OCI-LY3 (cell line): ENCODE results near the gene BTBD18.

Experiments
- H2AFZ ChIP-seq: fragments of 200-600, 300-600 bp; shearing (Covaris generic); 2 replicates; pipeline ENCODE4 v1.6.0; 2014; ENCODE audit warnings: antibody characterized with exemption, low read depth, low read length
- H3K27ac ChIP-seq: fragments of 200-600, 300-600 bp; sonication (generic); 2 replicates; pipeline ENCODE4 v1.5.1; 2014; ENCODE audit warnings: mild to moderate bottlenecking, low read length, moderate library complexity, mixed read lengths
- H3K27me3 ChIP-seq: fragments of 200-600, 300-600 bp; sonication (generic); 2 replicates; pipeline ENCODE4 v1.6.1; 2014; ENCODE audit warnings: low read depth, low read length, mixed read lengths
- H3K36me3 ChIP-seq: fragments of 200-600, 300-600 bp; sonication (generic); replicated peaks from 2 replicates; pipeline ENCODE3; 2014; ENCODE audit warnings: low read depth, low read length, mixed read lengths
- H3K4me1 ChIP-seq: fragments of 300-600, 200-600 bp; sonication (generic); 2 replicates; pipeline ENCODE4 v1.6.1; 2014; ENCODE audit warnings: low read length, mixed read lengths
- H3K4me2 ChIP-seq: fragments of 200-600, 300-600 bp; sonication (generic); 2 replicates; pipeline ENCODE4 v1.6.1; 2014; ENCODE audit warnings: low read length, mixed read lengths
- H3K4me3 ChIP-seq: fragments of 300-600, 200-600 bp; sonication (generic); 2 replicates; pipeline ENCODE4 v1.5.1; 2014; ENCODE audit warnings: antibody characterized with exemption, mild to moderate bottlenecking, low read length, moderate library complexity
- H3K79me2 ChIP-seq: fragments of 300-600, 200-600 bp; shearing (Covaris generic); 2 replicates; pipeline ENCODE4 v1.6.1; 2014; ENCODE audit warnings: mild to moderate bottlenecking, low read length, mixed read lengths
- H3K9ac ChIP-seq: fragments of 300-600, 200-600 bp; shearing (Covaris generic); 2 replicates; pipeline ENCODE4 v1.6.0; 2014; ENCODE audit warnings: mild to moderate bottlenecking, low read length, moderate library complexity
- H3K9me3 ChIP-seq: fragments of 200-600, 300-600 bp; shearing (Covaris generic); 2 replicates; pipeline ENCODE4 v1.6.1; 2014; ENCODE audit warnings: low read length, mixed read lengths; ENCODE audit not compliant: insufficient read depth
- H4K20me1 ChIP-seq: fragments of 200-600, 300-600 bp; sonication (generic); 2 replicates; pipeline ENCODE4 v1.6.1; 2016; ENCODE audit warnings: low read length, mixed read lengths; ENCODE audit not compliant: insufficient read depth
- EZH2phosphoT487 ChIP-seq: fragments of 200-600 bp; shearing (Covaris generic); IDR thresholded peaks from 2 replicates; pipeline ENCODE4 v1.6.1; 2018; ENCODE audit warnings: antibody characterized with exemption, mixed run types, low read depth
- TF ChIP-seq, protein P1 (sequence below): fragments of 200-600, 300-600 bp; sonication (generic); IDR thresholded peaks from 2 replicates; pipeline ENCODE4 v1.5.1; 2014; ENCODE audit warnings: antibody characterized with exemption, low read length, low read depth

Gene BTBD18

DNA sequence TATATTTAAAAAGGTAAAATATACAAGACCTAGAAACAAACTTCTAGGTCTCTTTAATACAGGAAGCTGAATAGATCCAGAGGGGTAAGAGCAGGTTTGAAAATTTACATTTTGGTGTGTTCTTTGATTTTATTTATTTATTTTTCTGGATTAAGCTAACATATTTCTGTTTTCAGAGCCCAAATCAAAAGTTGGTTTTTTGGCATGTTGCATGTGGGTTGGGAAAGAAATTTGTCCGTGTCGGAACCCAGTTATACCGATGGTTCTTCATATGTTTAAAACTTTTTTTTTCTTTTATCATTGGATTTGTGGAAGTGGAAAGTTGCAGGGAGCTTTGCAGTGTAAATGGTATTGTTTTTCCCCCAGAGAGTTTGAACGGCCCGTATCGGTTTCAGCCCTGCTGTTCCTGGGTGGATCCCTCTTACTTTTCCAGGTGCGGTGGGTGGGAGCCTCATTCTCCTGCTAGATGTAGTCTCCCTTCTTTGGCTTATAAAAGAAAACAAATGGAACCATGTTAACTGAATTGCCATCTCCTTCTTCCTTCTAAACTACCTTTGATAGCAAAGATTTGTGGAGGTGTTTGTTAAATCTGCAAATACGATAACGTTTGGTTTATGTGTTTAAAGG, 10.7 kb upstream of the BTBD18 start:
- no peaks in the 10 kb centered on the region for H3K36me3 ChIP-seq
- TF ChIP-seq, protein P1, sequence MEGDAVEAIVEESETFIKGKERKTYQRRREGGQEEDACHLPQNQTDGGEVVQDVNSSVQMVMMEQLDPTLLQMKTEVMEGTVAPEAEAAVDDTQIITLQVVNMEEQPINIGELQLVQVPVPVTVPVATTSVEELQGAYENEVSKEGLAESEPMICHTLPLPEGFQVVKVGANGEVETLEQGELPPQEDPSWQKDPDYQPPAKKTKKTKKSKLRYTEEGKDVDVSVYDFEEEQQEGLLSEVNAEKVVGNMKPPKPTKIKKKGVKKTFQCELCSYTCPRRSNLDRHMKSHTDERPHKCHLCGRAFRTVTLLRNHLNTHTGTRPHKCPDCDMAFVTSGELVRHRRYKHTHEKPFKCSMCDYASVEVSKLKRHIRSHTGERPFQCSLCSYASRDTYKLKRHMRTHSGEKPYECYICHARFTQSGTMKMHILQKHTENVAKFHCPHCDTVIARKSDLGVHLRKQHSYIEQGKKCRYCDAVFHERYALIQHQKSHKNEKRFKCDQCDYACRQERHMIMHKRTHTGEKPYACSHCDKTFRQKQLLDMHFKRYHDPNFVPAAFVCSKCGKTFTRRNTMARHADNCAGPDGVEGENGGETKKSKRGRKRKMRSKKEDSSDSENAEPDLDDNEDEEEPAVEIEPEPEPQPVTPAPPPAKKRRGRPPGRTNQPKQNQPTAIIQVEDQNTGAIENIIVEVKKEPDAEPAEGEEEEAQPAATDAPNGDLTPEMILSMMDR: no peak
- TF ChIP-seq EZH2phosphoT487: no peak
- H3K4me2 ChIP-seq: no peak overlapping the region
- H3K79me2 ChIP-seq: no peaks in the 10 kb centered on the region
- H3K4me3 ChIP-seq: no peak overlapping the region
- H3K27me3 ChIP-seq: no peaks in the 10 kb centered on the region
- no peak overlapping the region for H3K9ac ChIP-seq
- no peak overlapping the region for H3K27ac ChIP-seq
- H4K20me1 ChIP-seq: no peaks in the 10 kb centered on the region
- H3K4me1 ChIP-seq: no peaks in the 10 kb centered on the region
- H2AFZ ChIP-seq: no peak overlapping the region
- H3K9me3 ChIP-seq: no peaks in the 10 kb centered on the region

DNA sequence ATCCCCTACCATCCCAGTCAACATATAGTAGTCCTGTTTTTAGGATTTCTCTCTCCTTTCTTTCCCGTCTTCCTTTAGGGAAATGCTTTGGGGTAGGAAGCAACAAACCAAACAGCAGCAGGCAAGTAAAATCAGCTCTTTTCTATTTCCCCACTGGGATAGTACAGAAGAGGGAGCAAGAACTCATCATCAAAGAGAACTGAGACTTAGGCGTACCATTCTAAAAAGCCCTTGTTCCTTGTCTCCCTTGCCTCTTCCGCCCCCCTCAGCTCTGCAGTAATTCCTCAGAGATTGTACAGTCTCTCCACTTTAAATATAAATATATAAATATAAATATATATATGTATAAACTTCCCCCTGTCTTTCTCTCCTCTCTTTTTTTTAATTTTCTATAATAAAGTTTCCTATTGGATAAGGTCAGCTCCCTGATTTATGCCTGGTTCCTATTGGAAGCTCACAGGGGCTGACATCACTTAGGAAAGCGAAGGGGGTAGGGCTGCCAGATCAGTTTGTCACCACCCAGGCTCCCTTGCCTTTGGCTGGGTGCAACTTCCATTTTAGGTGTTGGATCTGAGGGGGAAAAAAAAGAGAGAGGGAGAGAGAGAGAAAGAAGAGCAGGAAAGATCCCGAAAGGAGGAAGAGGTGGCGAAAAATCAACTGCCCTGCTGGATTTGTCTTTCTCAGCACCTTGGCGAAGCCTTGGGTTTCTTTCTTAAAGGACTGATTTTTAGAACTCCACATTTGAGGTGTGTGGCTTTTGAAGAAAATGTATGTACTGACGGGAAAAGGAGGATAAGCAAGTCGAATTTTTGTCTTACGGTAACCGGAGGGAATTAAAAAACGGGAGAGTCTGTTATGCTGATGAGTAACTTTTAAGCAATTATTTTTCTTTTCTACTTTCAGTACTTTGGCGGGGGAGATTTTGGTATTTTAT, 9.9 kb upstream of the BTBD18 start, which contains the start of gene CTNND1:
TSS of gene CTNND1 (plus strand) at position 502 of the 934 bp plus-strand sequence. CDS start 29,677 bp downstream, outside the sequence.
- H3K9ac ChIP-seq: no peak within 1 kb of the TSS
- H4K20me1 ChIP-seq: no peaks in the 10 kb centered on the region
- no peaks in the 10 kb centered on the region for H3K9me3 ChIP-seq
- H3K27ac ChIP-seq: no peak within 1 kb of the TSS
- H3K4me3 ChIP-seq: no peak within 1 kb of the TSS
- no peaks in the 10 kb centered on the region for H3K36me3 ChIP-seq
- H3K4me2 ChIP-seq: no peak within 1 kb of the TSS
- H3K27me3 ChIP-seq: no peaks in the 10 kb centered on the region
- H2AFZ ChIP-seq: no peak within 1 kb of the TSS
- H3K4me1 ChIP-seq: no peaks in the 10 kb centered on the region
- H3K79me2 ChIP-seq: no peaks in the 10 kb centered on the region
- TF ChIP-seq, protein P1: no peak
- no peak for TF ChIP-seq EZH2phosphoT487

DNA sequence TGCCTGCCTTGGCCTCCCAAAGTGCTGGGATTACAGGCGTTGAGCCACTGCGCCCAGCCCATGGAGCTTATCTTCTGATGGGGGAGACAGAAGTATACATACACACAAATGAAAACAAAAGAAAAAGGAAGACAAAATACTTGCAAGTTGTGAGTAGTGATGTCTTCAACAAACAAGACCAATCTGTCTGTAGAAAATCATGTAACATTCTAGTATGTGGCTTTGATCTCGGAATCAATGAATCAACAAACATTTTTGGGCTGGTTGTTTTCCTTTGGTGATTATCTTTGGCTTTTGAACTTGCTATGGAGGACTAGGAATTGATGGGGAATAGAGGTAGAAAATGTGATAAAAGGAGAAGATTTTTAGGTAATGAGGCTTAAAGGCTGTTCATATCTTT, 6.6 kb upstream of the BTBD18 start:
- no peaks in the 10 kb centered on the region for H4K20me1 ChIP-seq
- no peak for TF ChIP-seq EZH2phosphoT487
- TF ChIP-seq, protein P1: no peak
- H3K4me2 ChIP-seq: no peak overlapping the region
- H3K36me3 ChIP-seq: no peaks in the 10 kb centered on the region
- no peak overlapping the region for H3K4me3 ChIP-seq
- no peaks in the 10 kb centered on the region for H3K27me3 ChIP-seq
- H3K4me1 ChIP-seq: no peaks in the 10 kb centered on the region
- no peak overlapping the region for H3K27ac ChIP-seq
- H3K9ac ChIP-seq: no peak overlapping the region
- H3K79me2 ChIP-seq: no peaks in the 10 kb centered on the region
- no peaks in the 10 kb centered on the region for H3K9me3 ChIP-seq
- H2AFZ ChIP-seq: no peak overlapping the region

DNA sequence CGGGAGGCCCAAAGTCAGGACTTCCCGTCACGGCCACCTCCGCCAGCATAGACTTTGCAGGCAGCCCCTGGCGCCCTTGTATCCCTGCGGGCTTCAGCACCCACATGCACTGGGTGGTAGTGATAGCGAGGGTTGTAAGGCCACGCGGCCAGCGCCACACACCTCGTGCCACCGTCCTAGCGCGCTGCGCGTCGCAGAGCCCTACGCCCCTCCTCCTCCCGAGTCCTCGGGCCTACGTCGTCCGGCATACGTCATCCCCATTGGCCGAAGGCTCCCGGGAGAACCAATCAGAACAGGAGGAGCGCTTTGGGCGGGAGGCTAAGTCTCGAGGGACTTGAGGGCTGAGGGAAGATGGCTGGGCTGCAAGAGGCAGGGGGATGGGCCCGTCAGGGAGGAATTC, 1.3 kb upstream of the BTBD18 start:
- no peak overlapping the region for H3K4me2 ChIP-seq
- H3K79me2 ChIP-seq: no peaks in the 10 kb centered on the region
- no peak overlapping the region for H3K4me3 ChIP-seq
- no peaks in the 10 kb centered on the region for H3K4me1 ChIP-seq
- H3K9ac ChIP-seq: no peak overlapping the region
- no peak overlapping the region for H3K27ac ChIP-seq
- no peak for TF ChIP-seq EZH2phosphoT487
- TF ChIP-seq, protein P1: no peak
- H3K9me3 ChIP-seq: no peaks in the 10 kb centered on the region
- no peaks in the 10 kb centered on the region for H3K36me3 ChIP-seq
- no peaks in the 10 kb centered on the region for H3K27me3 ChIP-seq
- no peak overlapping the region for H2AFZ ChIP-seq
- no peaks in the 10 kb centered on the region for H4K20me1 ChIP-seq
